HG02981 (cell line): ENCODE results near the gene TSHR.
A peak's percentile ranks its signal among the peaks of the same experiment; 100 is the strongest.
"Not testable (repeated sequence)": the region's sequence is repeated elsewhere in the genome, so short reads cannot be mapped to it uniquely, and the experiment has no call there.

Source experiments
- ATAC-seq: cut with Tn5 transposase; IDR thresholded peaks from one replicate; pipeline ENCODE4 v1.9.1; 2021; ENCODE audit warnings: mild to moderate bottlenecking, moderate library complexity; ENCODE audit not compliant: unreplicated experiment

The TSHR gene

GRCh38 chr14:81062816-81063215 is 107.4 kb downstream of the TSHR start:
- ATAC-seq: peak; percentile 89

GRCh38 chr14:81066672-81067071 is 111.3 kb downstream of the TSHR start:
- no peak for ATAC-seq

GRCh38 chr14:81067156-81067555 is 111.7 kb downstream of the TSHR start:
- ATAC-seq: no peak

- ATAC-seq: no peak
These were observed 112.9 kb downstream of the TSHR start for GRCh38 chr14:81068176-81068782.

- no peak for ATAC-seq
These were observed 115.1 kb downstream of the TSHR start for GRCh38 chr14:81070511-81070910.

GRCh38 chr14:81085596-81085995 is 130.2 kb downstream of the TSHR start:
- no peak for ATAC-seq

- ATAC-seq: no peak
These were observed 131.8 kb downstream of the TSHR start for GRCh38 chr14:81087230-81087629.

- ATAC-seq: no peak
These were observed 135.7 kb downstream of the TSHR start for GRCh38 chr14:81091139-81091538.

- no peak for ATAC-seq
These were observed 136.2 kb downstream of the TSHR start for GRCh38 chr14:81091660-81092059.

- no peak for ATAC-seq
These were observed 138.2 kb downstream of the TSHR start for GRCh38 chr14:81093651-81094050.

- no peak for ATAC-seq
These were observed 140.1 kb downstream of the TSHR start for GRCh38 chr14:81095539-81095938.

GRCh38 chr14:81096656-81097055 is 141.2 kb downstream of the TSHR start:
- ATAC-seq: no peak

GRCh38 chr14:81102217-81102616 is 146.8 kb downstream of the TSHR start:
- ATAC-seq: no peak

- ATAC-seq: no peak
These were observed 148.0 kb downstream of the TSHR start for GRCh38 chr14:81103443-81103842.

GRCh38 chr14:81105378-81105777 is 150.0 kb downstream of the TSHR start:
- ATAC-seq: no peak

GRCh38 chr14:81105961-81106360 is 150.5 kb downstream of the TSHR start:
- no peak for ATAC-seq

GRCh38 chr14:81110186-81110585 is 154.8 kb downstream of the TSHR start:
- no peak for ATAC-seq

GRCh38 chr14:81113176-81113575 is 157.8 kb downstream of the TSHR start:
- ATAC-seq: no peak

- ATAC-seq: not testable (repeated sequence)
These were observed 158.8 kb downstream of the TSHR start for GRCh38 chr14:81113945-81114820.

- no peak for ATAC-seq
These were observed 165.1 kb downstream of the TSHR start for GRCh38 chr14:81120501-81120900.

GRCh38 chr14:81122326-81122725 is 166.9 kb downstream of the TSHR start:
- ATAC-seq: peak; percentile 98

GRCh38 chr14:81123811-81124210 is 168.4 kb downstream of the TSHR start:
- ATAC-seq: no peak
